HG02610 (cell line): Measurements from ENCODE around the gene PFKFB3.
"Not testable (repeated sequence)": the region's sequence is repeated elsewhere in the genome, so short reads cannot be mapped to it uniquely, and the experiment has no call there.

Experiments used
- ATAC-seq: cut with Tn5 transposase; IDR thresholded peaks from one replicate; pipeline ENCODE4 v1.9.1; 2021; ENCODE audit warnings: mild to moderate bottlenecking, moderate library complexity; ENCODE audit not compliant: unreplicated experiment

The PFKFB3 gene

GRCh38 chr10:6232846-6233724 lies 30.4 kb downstream of the PFKFB3 start:
- no peak for ATAC-seq

- no peak for ATAC-seq
Measured at GRCh38 chr10:6233725-6234277, 31.1 kb downstream of the PFKFB3 start.

GRCh38 chr10:6234371-6234770 lies 31.6 kb downstream of the PFKFB3 start:
- no peak for ATAC-seq

- ATAC-seq: no peak
Measured at GRCh38 chr10:6236349-6237198, 33.8 kb downstream of the PFKFB3 start.

GRCh38 chr10:6237199-6237530 lies 34.4 kb downstream of the PFKFB3 start:
- no peak for ATAC-seq

- ATAC-seq: not testable (repeated sequence)
Measured at GRCh38 chr10:6238587-6239212, 36.0 kb downstream of the PFKFB3 start.

GRCh38 chr10:6239213-6239991 lies 36.7 kb downstream of the PFKFB3 start:
- ATAC-seq: peak; percentile 56

GRCh38 chr10:6240254-6240653 lies 37.5 kb downstream of the PFKFB3 start:
- no peak for ATAC-seq

GRCh38 chr10:6242089-6242488 lies 39.4 kb downstream of the PFKFB3 start:
- no peak for ATAC-seq

- ATAC-seq: no peak
Measured at GRCh38 chr10:6244510-6244909, 41.8 kb downstream of the PFKFB3 start.

- ATAC-seq: no peak
Measured at GRCh38 chr10:6247041-6247712, 44.4 kb downstream of the PFKFB3 start.

- ATAC-seq: not testable (repeated sequence)
Measured at GRCh38 chr10:6248908-6249307, 46.2 kb downstream of the PFKFB3 start.

GRCh38 chr10:6249698-6250097 lies 47.0 kb downstream of the PFKFB3 start:
- no peak for ATAC-seq

- ATAC-seq: no peak
Measured at GRCh38 chr10:6250745-6251144, 48.0 kb downstream of the PFKFB3 start.

- ATAC-seq: no peak
Measured at GRCh38 chr10:6254201-6254600, 51.5 kb downstream of the PFKFB3 start.

GRCh38 chr10:6255548-6256061 lies 52.9 kb downstream of the PFKFB3 start:
- no peak for ATAC-seq

- no peak for ATAC-seq
Measured at GRCh38 chr10:6256439-6256838, 53.7 kb downstream of the PFKFB3 start.

- ATAC-seq: no peak
Measured at GRCh38 chr10:6259153-6259552, 56.4 kb downstream of the PFKFB3 start.

GRCh38 chr10:6260843-6261242 lies 58.1 kb downstream of the PFKFB3 start:
- no peak for ATAC-seq

GRCh38 chr10:6267941-6268340 lies 65.2 kb downstream of the PFKFB3 start:
- no peak for ATAC-seq
